Activated T-helper 1 cell treated with Interleukin-2 at 50 U/mL for 16 hours (primary cell): ENCODE measurements around the gene SEMA3C.

ENCODE experiments used
- DNase-seq: peaks from one replicate; pipeline ENCODE4 v3.0.0-alpha.2; 2020; ENCODE audit warnings: low read depth

Gene SEMA3C

GRCh38 chr7:80775897-80776296 is 143.0 kb downstream of the SEMA3C start:
- no peak for DNase-seq

GRCh38 chr7:80775482-80775881 is 143.4 kb downstream of the SEMA3C start:
- DNase-seq, result no peak

GRCh38 chr7:80774843-80775242 is 144.0 kb downstream of the SEMA3C start:
- no peak for DNase-seq

GRCh38 chr7:80773787-80774508 is 144.9 kb downstream of the SEMA3C start:
- DNase-seq, result no peak

- DNase-seq, result no peak
Measured at GRCh38 chr7:80772347-80772993, 146.4 kb downstream of the SEMA3C start.

GRCh38 chr7:80771523-80771922 is 147.3 kb downstream of the SEMA3C start:
- no peak for DNase-seq

- DNase-seq, result no peak
Measured at GRCh38 chr7:80770675-80771081, 148.2 kb downstream of the SEMA3C start.

GRCh38 chr7:80770061-80770460 is 148.8 kb downstream of the SEMA3C start:
- DNase-seq, result no peak

- DNase-seq, result no peak
Measured at GRCh38 chr7:80768756-80769155, 150.1 kb downstream of the SEMA3C start.

- DNase-seq, result no peak
Measured at GRCh38 chr7:80767654-80768053, 151.2 kb downstream of the SEMA3C start.

GRCh38 chr7:80766724-80767123 is 152.1 kb downstream of the SEMA3C start:
- no peak for DNase-seq

- no peak for DNase-seq
Measured at GRCh38 chr7:80764132-80764531, 154.7 kb downstream of the SEMA3C start.

GRCh38 chr7:80763704-80764103 is 155.1 kb downstream of the SEMA3C start:
- no peak for DNase-seq

- DNase-seq, result no peak
Measured at GRCh38 chr7:80763289-80763688, 155.6 kb downstream of the SEMA3C start.

GRCh38 chr7:80760292-80760691 is 158.6 kb downstream of the SEMA3C start:
- no peak for DNase-seq

- no peak for DNase-seq
Measured at GRCh38 chr7:80752954-80753690, 165.7 kb downstream of the SEMA3C start.

GRCh38 chr7:80749270-80749669 is 169.6 kb downstream of the SEMA3C start:
- no peak for DNase-seq

- no peak for DNase-seq
Measured at GRCh38 chr7:80748363-80749042, 170.3 kb downstream of the SEMA3C start.

GRCh38 chr7:80740778-80741545 is 177.9 kb downstream of the SEMA3C start:
- no peak for DNase-seq

GRCh38 chr7:80736371-80737125 is 182.3 kb downstream of the SEMA3C start:
- no peak for DNase-seq

GRCh38 chr7:80735330-80735729 is 183.5 kb downstream of the SEMA3C start:
- no peak for DNase-seq
